NCI-H1092 treated with DMSO at 0.1 percent for 48 hours (cell line): Measurements from ENCODE around the gene VPS37B.
"Not testable (repeated sequence)": the region's sequence is repeated elsewhere in the genome, so short reads cannot be mapped to it uniquely, and the experiment has no call there.

Source experiments
- DNase-seq: peaks from one replicate; lab custom pipeline; 2025; lab: John Stamatoyannopoulos, UW

VPS37B gene

GRCh38 chr12:122908915-122909314 lies 13.0 kb upstream of the VPS37B start:
- no peak for DNase-seq

- DNase-seq: not testable (repeated sequence)
Observed at GRCh38 chr12:122905258-122905657, 9.3 kb upstream of the VPS37B start.

DNA sequence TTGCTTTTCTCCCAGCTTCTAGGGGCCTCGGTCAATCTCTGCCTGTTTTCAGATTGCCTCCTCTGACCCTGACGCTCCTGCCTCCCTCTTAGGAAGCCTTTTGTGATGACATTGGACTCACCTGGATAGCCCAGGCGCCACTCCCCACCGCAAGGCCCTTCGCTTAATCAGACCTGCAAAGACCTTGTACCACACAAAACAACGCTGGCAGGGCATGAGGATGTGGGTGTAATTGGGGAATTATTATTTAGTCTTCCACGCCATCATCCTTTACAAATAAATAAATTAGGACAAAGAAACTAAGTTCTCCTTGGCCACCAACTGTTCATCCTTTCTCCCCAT lies 7.7 kb upstream of the VPS37B start:
- DNase-seq: no peak

DNA sequence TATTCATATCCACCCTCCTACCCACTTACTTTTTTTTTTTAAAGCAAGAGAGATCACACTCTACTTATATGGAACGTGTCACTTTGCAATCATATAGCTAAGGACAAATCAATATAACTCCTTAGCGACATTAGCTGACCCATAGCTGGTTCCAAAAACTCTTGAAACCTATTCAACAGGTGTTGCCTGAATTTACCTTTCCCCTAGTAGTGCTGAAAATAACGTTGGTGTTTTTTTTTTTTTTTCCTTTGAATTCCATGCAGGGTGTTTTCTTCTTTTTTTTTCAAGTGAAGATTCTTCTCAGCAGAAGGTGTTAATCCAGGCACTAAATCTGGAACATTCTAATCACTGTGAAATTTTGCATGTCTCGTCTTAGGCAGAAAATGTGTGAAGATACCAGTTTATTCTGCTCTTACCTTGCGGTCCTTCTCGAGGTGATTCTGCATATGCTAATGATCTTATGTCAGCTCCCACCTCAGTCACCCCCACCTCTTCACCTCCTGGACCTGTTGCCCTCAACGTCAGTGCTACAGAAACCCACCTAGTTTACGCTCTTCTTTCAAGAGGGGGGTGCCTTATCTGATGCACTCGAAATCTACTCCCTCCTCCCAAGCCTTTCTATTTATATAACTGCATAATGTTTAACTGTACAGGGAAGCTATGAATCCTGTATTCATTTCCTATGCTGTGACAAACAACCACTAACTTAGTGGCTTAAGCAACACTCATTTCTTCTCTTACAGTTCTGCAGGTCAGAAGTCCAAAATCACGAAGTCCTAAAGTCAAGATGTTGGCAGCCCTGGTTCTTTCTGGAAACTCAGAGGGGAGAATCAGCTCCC lies 7.1 kb upstream of the VPS37B start:
- no peak for DNase-seq

DNA sequence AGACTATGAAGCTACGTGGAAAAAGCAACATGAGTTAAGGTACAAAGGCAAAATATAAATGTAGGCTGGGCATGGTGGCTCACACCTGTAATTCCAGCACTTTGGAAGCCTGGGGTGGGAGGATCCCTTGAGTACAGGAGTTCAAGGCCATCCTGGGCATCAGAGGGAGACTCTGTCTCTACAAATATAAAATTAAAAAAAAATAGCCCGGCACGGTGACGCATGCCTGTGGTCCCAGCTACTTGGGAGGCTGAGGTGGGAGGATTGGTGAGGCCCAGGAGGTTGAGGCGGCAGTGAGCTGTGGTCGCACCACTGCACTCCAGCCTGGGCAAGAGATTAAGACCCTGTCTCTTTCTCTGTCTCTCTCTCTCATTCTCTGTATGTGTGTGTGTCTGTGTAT lies 4.0 kb upstream of the VPS37B start:
- no peak for DNase-seq

DNA sequence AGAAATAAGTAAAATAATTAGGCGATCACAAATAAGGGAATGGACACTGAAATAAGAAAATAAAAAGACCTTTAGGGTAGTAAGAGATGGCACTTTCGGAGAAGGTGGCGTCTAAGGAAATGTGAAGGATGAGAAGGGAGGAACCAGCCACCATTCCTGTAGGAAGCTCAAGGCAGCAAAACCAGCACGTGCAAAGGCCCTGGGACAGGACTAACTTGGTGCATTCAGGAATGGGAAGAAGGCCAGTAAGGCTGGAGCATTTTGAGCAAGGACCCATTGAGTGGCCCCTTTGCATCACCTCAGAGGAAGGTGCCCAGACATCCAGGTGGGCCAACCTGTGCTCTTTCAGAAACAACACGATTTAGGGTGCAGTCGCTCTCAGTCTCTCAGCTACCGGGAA lies 738 bp upstream of the VPS37B start:
- DNase-seq: no peak

DNA sequence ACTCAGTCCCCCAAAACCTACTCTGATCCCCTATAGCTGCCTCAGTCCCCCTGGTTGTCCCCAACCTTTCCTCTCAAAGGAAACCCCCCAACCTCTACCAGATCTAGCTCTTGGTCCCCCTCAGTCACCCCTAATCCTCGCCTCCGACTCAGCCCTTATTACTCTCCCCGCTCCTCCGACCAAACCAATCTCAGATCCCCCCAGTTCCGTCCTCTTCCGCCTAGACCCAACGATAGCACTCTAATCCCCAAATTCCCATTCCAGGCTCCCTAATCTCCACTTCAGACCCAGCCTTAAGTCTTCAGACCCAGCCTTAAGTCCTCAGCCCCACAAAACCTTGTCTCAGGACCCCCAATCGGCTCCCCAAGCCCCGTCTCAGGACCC lies 612 bp downstream of the VPS37B start:
- DNase-seq: no peak

GRCh38 chr12:122894193-122895121 lies 1.5 kb downstream of the VPS37B start:
- DNase-seq: no peak

- no peak for DNase-seq
Observed at GRCh38 chr12:122893208-122894153, 2.4 kb downstream of the VPS37B start.

DNA sequence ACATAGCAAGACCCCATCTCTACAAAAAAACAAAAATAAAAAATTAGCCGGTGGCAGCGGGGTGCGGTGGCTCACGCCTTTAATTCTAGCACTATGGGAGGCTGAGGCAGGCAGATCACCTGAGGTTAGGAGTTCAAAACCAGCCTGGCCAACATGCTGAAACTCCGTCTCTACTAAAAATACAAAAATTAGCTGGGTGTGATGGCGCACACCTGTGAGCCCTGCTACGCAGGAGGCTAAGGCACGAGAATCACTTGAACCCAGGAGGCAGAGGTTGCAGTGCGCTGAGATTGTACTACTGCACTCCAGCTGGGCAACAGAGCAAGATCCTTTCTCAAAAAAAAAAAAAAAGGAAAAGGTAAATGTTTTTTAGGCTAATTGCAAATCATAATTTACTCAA lies 3.2 kb downstream of the VPS37B start:
- not testable (repeated sequence) for DNase-seq

- DNase-seq: no peak
Observed at GRCh38 chr12:122891661-122892525, 4.0 kb downstream of the VPS37B start.

GRCh38 chr12:122889761-122890520 lies 6.0 kb downstream of the VPS37B start:
- no peak for DNase-seq

- DNase-seq: no peak
Observed at GRCh38 chr12:122888232-122888752, 7.6 kb downstream of the VPS37B start.

DNA sequence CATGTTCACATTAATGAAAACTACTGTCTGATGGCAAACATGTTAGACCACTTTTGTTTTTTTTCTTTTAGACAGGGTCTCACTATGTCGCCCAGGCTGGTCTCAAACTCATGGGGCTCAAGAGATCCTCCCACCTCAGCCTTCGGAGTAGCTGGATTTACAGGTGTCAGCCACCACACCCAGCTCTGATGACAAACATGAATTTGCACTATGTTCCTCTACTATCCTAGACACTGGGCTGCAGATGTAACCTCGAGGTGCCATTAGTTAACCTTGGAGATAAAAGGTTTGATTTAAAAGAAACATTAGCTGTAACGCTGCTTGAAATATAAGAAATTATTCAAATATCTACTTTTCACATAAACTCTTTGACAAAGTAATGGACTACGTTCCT lies 8.1 kb downstream of the VPS37B start:
- no peak for DNase-seq

DNA sequence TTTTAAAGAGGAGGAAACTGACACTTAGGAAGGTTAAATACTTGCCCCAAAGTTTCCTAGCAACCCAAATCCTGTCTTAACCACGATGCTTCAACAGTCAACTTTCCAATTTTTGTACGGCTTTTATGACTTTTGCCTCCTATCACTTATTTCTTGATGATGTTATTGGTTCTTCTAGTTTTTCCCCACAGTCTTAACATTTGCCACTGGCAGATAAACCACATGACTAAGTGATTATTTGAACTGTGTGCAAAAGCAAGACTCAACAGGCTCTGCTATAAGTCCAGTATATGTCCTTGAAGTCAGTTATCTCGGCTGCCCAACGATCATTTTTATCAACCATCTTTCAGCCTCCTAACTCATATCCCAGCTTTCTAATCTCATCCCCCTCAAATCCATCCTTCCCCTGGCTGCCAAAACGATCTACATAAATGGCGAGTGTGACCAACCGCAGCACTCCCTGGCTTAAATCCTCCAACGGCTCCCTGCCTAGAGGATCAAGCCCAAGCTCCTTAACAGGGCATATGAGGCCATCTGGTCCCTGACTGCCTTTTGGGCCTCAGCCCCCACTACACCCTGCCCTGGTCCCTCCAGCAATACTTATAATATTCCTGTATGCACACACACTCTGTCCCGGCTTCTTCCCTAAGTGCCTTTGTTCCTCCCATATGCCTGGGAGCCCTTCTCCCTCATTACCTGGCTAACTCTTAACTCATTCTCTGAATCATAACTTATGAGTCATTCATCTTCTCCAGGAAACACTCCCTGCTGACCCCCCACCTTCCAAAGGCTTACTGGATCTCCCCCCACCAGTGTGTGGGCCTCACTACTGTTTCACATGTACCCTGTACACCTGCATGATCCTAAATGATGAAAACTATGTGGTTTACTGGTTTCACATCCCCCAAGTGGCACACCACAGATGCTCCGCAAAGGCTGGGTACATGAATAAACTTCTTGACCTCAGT lies 8.8 kb downstream of the VPS37B start:
- DNase-seq: no peak

GRCh38 chr12:122886161-122886560 lies 9.8 kb downstream of the VPS37B start:
- no peak for DNase-seq

- DNase-seq: no peak
Observed at GRCh38 chr12:122884860-122885259, 11.1 kb downstream of the VPS37B start.

DNA sequence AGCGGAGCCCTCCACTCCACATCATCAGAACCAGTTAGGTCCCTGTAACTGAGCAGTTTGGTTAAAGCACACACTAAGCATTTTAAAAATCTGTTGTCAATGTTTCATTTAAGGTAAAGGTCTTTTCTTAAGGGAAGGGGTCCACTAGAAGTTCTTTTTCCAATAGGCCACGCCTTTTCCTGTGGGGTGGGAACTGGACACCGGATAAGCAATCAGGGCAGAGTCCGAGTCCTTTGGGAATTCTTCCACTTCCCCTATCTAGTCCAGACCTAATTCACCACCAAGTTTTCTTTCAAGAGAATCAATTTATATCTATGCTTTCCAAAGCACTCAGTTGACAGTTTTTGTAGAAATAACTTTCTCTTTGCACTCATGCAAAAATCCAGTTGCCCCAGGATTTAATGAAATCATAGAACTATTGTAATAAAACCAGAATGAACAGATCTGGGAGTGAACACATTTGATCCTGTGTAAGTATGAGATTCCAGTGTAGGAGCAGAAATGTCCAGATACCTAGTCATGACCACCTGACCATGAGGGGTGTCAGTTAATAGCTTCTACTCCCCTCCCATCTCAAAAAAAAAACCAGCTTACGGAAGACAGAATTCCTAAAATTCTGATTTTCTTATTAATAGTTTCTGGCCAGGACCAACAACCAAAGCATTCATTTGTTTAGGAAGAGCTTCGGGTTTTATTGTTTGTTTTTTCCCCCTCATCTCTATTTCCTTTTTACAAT lies 11.7 kb downstream of the VPS37B start:
- no peak for DNase-seq
